Stimulated activated naive CD8-positive, alpha-beta T cell treated with anti-CD3 and anti-CD28 coated beads, Interleukin-15, Interleukin-2, amounts not matched to agents 100 U/mL and 50 U/mL, for 24 hours (primary cell): ENCODE results near the gene KIF23.

ENCODE experiments used
- ATAC-seq: fragments of 150-1000 bp; cut with Tn5 transposase; one replicate; pipeline ENCODE4 v1.10.0; 2021
- DNase-seq: peaks from one replicate; pipeline ENCODE4 v3.0.0; 2021

KIF23 gene

DNA sequence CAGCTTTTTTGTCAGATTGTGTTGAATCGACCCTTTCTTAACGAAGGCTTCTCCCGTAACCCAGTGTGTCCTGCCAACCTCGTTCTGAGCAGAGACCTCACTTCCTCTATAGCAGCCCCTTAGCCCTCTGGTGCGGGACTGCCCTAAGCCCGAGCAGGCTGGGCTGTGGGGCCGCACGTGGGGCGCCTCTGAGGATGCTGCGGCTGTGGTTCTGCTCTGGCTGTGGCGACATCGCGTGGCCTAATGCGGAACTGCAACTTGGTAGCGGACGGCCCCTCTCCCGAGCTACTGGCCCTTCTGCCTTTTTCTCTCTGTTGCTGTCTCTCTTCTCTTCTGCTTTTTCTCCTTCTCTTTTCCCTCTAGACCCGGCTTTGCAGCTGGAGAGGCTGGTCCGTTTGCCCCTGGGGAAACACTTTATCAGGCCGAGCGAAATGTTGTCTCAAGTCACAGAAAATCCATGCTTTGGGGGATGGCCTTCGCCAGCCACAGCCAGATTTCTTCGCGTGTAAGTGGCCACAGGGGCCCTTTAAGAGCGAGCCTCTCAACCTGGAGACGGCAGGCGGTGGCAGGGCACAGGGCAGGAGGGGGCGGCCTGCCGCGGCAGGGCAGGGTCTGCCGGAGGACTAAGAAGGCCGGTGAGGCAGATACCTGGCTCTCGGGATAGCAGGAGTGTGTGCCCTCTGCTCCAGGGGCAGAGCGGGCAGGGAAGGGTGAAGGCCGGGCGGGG is 19.4 kb upstream of the KIF23 start:
- DNase-seq (peak; percentile 92), ATAC-seq (peak; percentile 93)

DNA sequence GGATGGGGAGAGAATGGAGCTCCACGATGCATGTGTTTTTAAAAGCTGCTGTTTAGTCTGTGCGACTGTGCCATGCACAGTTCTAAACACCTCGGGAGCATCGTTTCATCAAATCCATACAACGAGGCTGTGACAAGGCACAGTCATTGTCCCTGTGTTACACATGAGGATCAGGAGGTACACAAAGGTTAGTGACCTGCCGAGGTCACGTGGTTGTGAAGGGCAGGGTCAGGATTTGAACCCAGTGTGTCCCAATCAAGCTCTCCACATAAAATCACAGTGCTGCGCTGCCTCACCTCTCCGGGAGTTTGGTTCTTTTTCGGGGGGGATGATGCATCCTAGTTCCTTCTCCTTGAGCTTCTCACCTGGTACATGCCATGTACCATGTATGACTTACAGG is 18.7 kb upstream of the KIF23 start:
- ATAC-seq (no peak), DNase-seq (no peak)

DNA sequence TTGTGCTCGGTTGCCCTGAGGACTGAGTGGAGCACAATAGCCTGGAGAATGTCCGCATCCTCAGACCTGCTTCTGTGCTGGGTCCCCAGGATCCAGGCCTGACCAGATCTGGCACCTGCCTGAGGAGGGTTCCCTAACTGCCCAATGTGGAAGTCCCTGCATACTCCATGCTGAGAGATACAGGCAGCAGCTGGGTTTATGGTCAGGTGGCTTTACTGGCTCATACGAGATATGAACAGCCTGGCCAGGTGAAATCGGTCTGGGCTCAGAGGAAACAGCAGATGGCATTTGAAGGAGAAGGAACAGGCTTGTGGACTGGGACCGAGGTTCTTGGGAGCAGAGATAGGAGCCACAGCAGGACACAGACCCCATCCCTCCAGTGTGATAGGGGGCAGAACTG is 18.2 kb upstream of the KIF23 start:
- ATAC-seq, result no peak
- DNase-seq, result no peak

DNA sequence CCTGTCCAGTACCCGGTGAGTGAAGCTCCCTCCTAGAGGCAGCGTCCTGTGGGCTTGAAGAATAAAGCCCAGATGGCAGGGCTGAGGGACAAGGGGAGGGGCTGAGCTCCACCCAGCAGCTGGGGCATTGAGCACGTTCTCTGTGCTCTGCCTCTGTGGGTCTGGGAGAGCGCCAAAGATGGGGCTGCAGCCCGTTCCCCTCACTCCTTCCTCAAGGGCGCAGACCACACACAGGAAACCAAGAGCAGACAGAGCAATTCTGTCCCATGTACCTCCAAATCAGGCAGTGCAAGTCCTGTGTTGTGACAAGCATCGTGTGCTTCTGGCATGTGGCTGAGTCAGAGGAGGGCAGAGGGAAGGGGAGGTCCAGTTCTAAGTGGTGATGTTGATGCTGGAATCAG is 15.7 kb upstream of the KIF23 start:
- no peak for DNase-seq
- no peak for ATAC-seq

- ATAC-seq, result peak; percentile 97
- DNase-seq, result peak; percentile 50
Observed at GRCh38 chr15:69400850-69401249, 13.3 kb upstream of the KIF23 start.

- ATAC-seq, result no peak
Observed at GRCh38 chr15:69402816-69403215, 11.3 kb upstream of the KIF23 start.

GRCh38 chr15:69403594-69403993 is 10.6 kb upstream of the KIF23 start:
- DNase-seq (no peak), ATAC-seq (no peak)

More at GRCh38 chr15:69402816-69403215, 11.3 kb upstream of the KIF23 start:
- DNase-seq, result no peak

- no peak for ATAC-seq
- DNase-seq, result no peak
Observed at GRCh38 chr15:69405110-69405509, 9.0 kb upstream of the KIF23 start.

GRCh38 chr15:69407719-69408400 is 6.3 kb upstream of the KIF23 start:
- no peak for DNase-seq
- ATAC-seq, result no peak

DNA sequence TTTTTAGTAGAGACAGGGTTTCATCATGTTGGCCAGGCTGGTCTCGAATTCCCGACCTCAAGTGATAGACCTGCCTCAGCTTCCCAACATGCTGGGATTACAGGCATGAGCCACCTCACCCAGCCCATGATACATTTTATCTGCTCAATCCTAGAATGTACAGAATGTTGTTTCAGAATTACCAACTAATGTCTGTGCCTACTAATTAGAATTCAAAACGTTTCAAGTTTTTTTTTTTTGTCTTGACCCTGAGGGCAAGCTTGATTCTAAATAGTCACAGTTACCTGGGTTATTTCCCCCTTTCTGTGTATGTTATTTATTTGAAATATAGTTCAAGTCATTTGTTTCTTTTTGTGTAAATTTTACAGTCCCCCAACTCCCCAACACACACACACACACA is 5.3 kb upstream of the KIF23 start:
- no peak for DNase-seq
- no peak for ATAC-seq

- peak; percentile 75 for ATAC-seq
- peak; percentile 45 for DNase-seq
Observed at GRCh38 chr15:69410248-69410874, 3.8 kb upstream of the KIF23 start.

DNA sequence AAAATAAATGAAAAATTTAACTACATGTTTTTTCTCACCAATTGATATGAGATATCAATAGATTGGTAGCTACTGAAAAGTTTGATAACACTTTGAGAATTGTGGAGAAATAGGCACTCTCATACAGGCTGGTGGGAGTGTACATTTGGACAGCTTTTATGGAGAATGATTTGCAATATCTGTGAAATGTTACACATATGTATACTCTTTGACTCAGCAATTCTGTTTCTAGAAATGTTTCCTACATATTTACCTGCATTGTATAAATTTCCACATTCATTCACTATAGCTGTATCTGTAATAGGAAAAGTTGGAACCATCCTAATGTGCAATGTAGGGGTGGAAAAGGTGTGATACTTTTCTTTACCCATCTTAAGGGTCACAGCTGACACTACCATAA is 1.9 kb upstream of the KIF23 start:
- DNase-seq (no peak), ATAC-seq (no peak)

GRCh38 chr15:69412701-69413100 is 1.4 kb upstream of the KIF23 start:
- ATAC-seq, result no peak
- DNase-seq, result no peak

DNA sequence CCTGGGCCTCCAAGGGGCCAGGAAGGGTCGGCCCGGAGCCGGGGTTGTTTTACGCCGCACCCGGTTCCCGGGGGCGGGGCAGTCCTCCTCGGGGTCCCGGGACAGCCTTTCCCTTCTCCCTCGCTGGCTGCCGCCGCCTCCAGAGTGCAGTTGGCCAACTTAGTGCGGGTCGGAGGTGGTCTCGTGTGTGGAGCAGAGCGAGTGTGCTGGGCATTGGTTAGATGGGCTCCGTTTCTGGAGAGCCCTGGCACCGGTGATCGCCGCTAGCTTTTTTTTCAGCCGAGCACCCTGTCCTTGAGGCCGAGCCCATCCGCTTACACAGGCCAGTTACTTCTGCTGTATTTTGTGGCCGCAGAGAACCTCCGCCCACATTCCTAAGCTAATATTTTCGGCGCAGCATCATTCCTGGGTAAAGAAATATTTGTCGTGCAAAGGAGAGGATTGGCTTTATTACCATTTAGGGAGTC is 585 bp downstream of the KIF23 start:
- peak; percentile 27 for DNase-seq
- peak; percentile 3 for ATAC-seq

- DNase-seq (no peak), ATAC-seq (no peak)
Observed at GRCh38 chr15:69415381-69415780, 1.2 kb downstream of the KIF23 start.

- ATAC-seq, result no peak
Observed at GRCh38 chr15:69417581-69417980, 3.4 kb downstream of the KIF23 start.

DNA sequence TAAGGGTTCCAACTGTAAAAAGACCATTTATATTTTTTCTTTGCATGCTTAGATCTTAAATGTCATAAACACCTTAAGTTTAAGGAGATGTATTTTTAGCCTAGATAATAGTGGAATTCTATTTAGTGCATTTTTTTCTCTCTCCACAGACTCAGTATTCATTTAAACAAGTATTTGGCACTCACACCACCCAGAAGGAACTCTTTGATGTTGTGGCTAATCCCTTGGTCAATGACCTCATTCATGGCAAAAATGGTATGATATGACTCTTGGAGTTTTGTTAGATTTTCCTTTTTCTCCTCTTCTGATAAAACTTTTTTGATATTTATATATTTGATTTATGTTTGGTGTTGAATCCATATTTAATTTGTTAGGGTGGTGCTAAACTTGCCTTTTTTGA is 7.3 kb downstream of the KIF23 start:
- ATAC-seq (no peak), DNase-seq (no peak)

More at GRCh38 chr15:69417581-69417980, 3.4 kb downstream of the KIF23 start:
- no peak for DNase-seq

GRCh38 chr15:69422336-69422895 is 8.3 kb downstream of the KIF23 start:
- ATAC-seq (no peak), DNase-seq (no peak)

DNA sequence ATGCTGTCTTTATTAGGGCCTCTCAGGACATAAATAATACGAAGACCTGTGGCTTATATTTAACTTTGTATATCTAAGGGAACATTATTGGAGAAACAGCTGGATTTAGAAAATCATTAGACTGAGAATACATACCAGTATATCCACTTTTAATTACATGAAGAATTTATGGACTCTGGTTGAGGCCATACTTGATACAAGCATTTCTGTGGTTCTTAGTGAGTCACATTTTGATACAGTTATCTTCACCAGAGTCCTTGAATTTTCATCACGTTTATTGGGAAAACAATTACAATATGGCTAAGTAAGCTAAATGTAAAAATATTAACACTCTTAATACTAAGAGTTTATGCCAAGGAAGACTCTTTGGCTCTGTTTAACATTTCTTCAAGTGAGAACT is 9.9 kb downstream of the KIF23 start:
- no peak for DNase-seq
- no peak for ATAC-seq

DNA sequence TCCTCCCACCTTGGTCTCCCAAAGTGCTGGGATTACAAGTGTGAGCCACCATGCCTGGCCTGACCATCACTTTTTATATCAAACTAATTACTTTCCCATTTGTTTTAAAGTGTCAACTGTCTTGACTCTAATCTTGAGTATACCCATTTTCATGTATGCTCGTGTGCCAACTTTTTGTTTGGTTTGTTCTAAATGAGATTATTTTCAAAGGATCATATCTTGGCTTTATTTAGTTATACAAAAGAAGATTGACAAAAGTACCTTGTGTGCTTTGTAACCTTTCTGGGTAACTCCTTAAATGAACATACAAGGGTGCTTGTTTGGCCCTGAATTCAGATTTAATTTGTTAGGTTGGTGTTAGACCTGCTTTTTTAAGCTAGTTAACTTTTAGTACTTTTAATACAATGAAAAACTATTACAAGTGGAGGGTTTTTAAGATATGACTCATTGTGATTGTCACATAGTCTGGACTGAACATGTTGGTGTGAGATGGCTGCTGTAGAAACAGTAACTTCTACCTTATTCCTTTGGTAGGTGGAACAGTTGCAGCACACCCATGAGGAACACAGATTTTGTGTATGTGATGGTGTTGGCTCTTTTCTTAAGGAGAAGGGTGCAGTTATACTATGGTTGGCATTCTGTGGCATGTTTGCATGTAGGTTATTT is 10.7 kb downstream of the KIF23 start:
- ATAC-seq, result no peak

GRCh38 chr15:69433831-69434230 is 19.7 kb downstream of the KIF23 start:
- no peak for DNase-seq
- no peak for ATAC-seq

More for the DNA sequence above, 10.7 kb downstream of the KIF23 start:
- DNase-seq, result no peak

DNA sequence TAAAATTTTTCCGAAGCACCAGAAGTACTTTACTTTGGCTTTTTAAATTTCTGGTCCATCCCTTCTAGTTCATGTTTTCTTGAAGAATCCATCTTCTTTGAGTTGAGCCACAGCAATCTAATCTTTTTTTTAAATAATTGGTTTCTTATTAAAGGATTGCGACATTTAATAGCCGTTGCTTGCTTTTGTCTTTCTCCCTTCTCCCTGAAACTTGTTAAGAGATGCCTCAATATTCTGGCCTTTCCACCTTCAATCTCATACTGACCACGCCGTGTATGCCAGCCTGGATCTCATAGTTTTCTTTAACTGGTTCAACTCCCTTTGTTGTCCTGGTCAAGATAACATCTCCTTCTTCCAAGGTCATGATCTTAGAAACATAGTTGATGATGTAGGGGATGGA is 20.1 kb downstream of the KIF23 start:
- ATAC-seq (no peak), DNase-seq (no peak)
